Measurements from ENCODE around the gene LENG8.

DNA sequence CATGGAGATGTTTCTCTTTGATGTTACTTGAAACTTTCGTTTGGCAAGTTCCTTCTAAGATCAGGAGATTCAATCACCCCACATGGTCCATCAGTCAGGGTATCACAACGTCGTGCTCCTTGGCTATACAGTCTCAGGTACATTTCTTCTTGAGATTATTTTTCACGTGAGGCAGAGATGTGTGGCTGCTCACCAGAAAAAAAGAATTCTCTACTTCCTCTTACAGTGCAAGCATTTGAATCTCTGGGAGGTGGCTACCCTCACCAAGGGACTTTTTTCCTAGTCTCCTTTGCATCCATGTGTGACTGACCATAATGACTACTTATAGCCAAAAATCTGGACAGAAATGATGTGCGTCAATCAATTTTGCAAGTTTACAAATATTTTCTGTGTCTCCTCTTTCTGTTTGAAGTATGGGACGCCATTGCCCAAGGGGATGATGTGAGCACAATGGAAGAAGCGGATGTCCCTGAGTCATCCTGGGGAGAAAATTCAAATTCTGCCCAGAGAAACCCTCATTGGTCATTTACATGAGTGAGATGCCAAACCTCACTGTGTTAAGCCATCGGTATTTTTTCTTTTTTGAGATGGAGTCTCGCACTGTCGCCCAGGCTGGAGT, 45.1 kb downstream of the LENG8 start:
- TF ChIP-seq CTCF (conservative IDR thresholded peaks at IDR 0.05; ENCODE audit: low read depth, low read length) (no peak), RCOR1 (IDR thresholded peaks at IDR 0.05; ENCODE audit: insufficient replicate concordance, low read length) (no peak), POLR2A (IDR thresholded peaks at IDR 0.05; ENCODE audit: low read depth, low read length) (no peak), RFX5 (IDR thresholded peaks at IDR 0.05; ENCODE audit: low read depth, low read length) (no peak), RAD21 (IDR thresholded peaks at IDR 0.05; ENCODE audit: low read length) (no peak), NFE2L2 (IDR thresholded peaks at IDR 0.05; ENCODE audit: low read depth, low read length) (no peak), USF2 (IDR thresholded peaks at IDR 0.05; ENCODE audit: low read depth, low read length) (no peak)

Measured in IMR-90 (cell line).